Left colon (tissue), 2 donors: ENCODE data around the gene TOGARAM1. TPM values are rescaled to one million over a fixed set of nuclear protein-coding genes. Genes with fewer than 3 reads are reported as not detected.

Source experiments
- ATAC-seq: fragments of 200-7000 bp; cut with Tn5 transposase; one replicate; pipeline ENCODE4 v1.9.1; 2020; ENCODE audit warnings: mild to moderate bottlenecking, moderate library complexity
- DNase-seq, 2 donors: peaks; one replicate each; pipeline ENCODE4 v3.0.0-alpha.2; 2020
- intact Hi-C, 2 donors: fragments of 100-400 bp; cut with DNase I in 1 of 2; cut with micrococcal nuclease in 1 of 2; formaldehyde crosslinking; loops; one replicate each; pipeline versions ENCODE4 v1.11.2 to v1.14.0; 2022; cut with DNase I, micrococcal nuclease
- total RNA-seq, 2 donors: library from RNA; stranded (reverse); fragmentation: NEBNext Ultra II Directional; extraction: Animal tissue kit (Norgen Biotek cat#: 25700); gene quantifications; one replicate each; pipeline ENCODE4 v1.2.1, GENCODE V29; 2021
- donor health status: DM: no; HTN: no; CAD: no.
- donor health status: DM: yes; HTN: yes; CAD: no.

TOGARAM1 gene
- total RNA-seq, 2 donors from 2014 or later = 11.0 to 13.6 TPM

DNA sequence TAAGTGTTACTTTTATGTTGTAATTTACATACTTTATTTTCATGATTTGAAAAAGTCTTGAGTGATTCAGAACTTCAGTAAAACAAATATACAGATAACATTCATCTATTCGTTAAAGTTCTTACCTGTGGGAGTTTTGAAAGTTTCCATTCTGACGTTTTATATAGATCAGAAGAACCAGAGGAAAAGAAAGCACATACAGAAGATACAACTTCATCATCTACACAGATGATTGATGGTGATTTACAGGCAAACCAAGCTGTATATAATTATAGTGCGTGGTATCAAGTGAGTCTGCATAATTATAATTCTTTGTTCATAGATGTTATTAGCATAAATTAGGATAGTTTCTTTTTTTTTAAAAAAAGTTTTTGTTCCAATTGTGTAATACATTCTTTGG is 152.3 kb downstream of the TOGARAM1 start:
- intact Hi-C loops = no loop called here
- DNase-seq = no peak
- no peak for ATAC-seq

DNA sequence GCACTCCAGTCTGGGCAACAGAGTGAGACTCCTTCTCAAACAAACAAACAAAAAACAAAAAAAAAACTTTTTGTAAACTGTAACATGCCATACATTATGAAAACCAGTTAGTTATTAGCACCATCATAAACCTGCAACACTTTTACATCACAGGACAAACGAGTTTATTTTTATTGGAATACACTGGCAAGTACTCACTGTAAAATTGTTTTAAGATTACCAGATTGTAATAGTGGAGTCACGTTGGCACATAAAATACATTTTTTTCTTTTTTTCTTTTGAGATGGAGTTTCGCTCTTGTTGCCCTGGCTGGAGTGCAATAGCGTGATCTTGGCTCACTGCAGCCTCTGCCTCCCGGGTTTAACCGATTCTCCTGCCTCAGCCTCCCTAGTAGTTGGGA is 156.6 kb downstream of the TOGARAM1 start:
- DNase-seq (no peak), ATAC-seq (no peak)
- intact Hi-C loops = no loop called here

DNA sequence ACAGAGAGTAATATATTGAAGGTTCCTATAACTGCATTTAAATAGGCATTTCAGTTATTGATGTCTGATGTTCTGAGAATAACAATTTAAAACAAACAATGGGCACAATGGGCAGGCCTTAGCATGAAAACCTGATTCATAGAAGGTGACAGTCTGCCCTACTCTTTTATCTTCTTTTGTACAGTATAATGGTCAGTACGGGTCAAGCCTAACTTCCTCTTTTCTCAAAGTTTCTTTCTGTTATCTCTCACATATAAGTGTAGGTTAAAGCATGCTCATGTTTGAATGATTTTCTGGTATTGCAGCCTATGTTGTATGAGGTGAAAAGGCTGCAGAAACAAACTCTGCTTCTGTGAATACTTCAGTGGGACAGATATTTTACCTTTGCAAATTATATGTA is 158.1 kb downstream of the TOGARAM1 start:
- DNase-seq = no peak
- intact Hi-C loops = no loop called here
- ATAC-seq = no peak

DNA sequence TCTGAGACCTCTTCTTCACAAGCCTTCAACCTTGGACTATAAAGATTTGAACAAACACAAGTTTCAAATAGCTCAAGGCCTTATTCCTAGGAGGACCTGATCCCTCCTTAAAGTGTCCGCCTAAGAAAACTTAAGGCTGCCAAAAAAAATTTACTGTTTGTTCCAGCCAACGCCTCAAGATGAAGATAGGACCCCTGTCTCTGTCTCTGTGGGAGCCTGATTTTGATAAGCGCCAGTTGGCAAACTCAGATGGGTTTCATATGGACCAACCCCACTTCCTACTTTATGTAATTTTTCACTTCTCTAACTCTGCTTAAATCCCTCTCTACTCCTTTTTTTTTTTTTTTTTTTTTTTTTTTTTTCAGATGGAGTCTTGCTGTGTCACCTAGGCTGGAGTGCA is 161.3 kb downstream of the TOGARAM1 start:
- ATAC-seq (no peak), DNase-seq (no peak)
- intact Hi-C loops = no loop called here

Other genes starting within 250 kb of the TOGARAM1 start
- 10 to 100 TPM; 13.8 to 17.6 TPM for gene KLHL28, start 243 bp upstream of the TOGARAM1 start, total RNA-seq
- gene PRPF39, start 121.9 kb downstream of the TOGARAM1 start, total RNA-seq = 10 to 100 TPM; 24.4 to 27.0 TPM
- 10 to 100 TPM; 43.8 to 46.5 TPM for gene FKBP3, start 172.3 kb downstream of the TOGARAM1 start, total RNA-seq
- 1 to 10 TPM; 3.4 to 4.2 TPM for gene FANCM, start 173.7 kb downstream of the TOGARAM1 start, total RNA-seq